ENCODE results near the gene UQCR10. TPM values are rescaled to one million over a fixed set of nuclear protein-coding genes. Genes with fewer than 3 reads are reported as not detected.

The UQCR10 gene
- total and polyA plus RNA-seq, 9 of the 15 experiments (the other 6 are each of a cell fraction or from before 2014, with no cell fraction given) = 128 to 903 (median 163) TPM

DNA sequence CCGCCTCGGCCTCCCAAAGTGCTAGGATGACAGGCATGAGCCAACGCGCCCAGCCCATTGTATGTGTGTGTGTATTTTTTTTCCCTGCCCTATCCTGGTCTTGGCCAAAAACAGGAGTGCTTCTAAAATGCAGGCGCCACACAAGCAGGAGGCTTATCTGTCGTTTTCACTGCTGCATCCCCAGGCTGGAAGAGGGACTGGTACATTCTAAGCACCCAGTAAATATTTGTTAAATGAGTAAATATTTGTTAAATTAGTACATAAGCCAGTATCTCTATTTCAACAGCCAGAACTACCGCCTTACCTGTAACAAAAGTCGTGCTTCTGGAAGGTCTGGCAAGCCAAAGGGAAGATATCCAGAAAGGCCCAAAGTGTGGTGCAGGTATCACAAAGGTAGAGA is 46.0 kb downstream of the UQCR10 start:
- no peaks in the 10 kb centered on the region for H3K9me3 ChIP-seq (replicated peaks; ENCODE audit: control insufficient read depth, insufficient read depth, low read depth, low read length)
- no peaks in the 10 kb centered on the region; the same call in 1 of the 2 replicates for H4K20me1 ChIP-seq (replicated peaks; ENCODE audit: control insufficient read depth, insufficient read depth, low read length)
- no peak overlapping the region for H3K4me2 ChIP-seq (ENCODE audit: insufficient read depth, low read length)
- ATAC-seq (no peak), FAIRE-seq (no peak), DNase-seq (ENCODE audit: extremely low read depth in 1 of 4, low spot score in 3 of 4) (no peak)
- POLR2A ChIA-PET = interaction anchor here (0.6 kb wide), 1 partner anchor 29 kb away, joined by 3 read pairs; no protein-coding TSS in a partner anchor
- H3K36me3 ChIP-seq (ENCODE audit: control insufficient read depth, insufficient read depth, low read length) = peaks cover 75% of the 10 kb centered on the region; the same call in 2 of the 3 replicates
- in situ Hi-C loops (cut with MboI) (loop anchor here (10.0 kb wide), 1 partner anchor 192 kb away; no protein-coding TSS in a partner anchor), intact Hi-C loops (cut with micrococcal nuclease) (no loop called here)
- BruUV-seq (replicated peaks) = no TSS peak
- no peak overlapping the region for H3K9ac ChIP-seq (ENCODE audit: insufficient read depth in 1 of 2, low read depth in 2 of 2, low read length in 2 of 2)
- CTCF ChIA-PET (ENCODE audit: low intra/inter-chr PET ratio) = no interaction called here
- no peaks in the 10 kb centered on the region for H3K4me1 ChIP-seq (replicated peaks in 1 of 2; ENCODE audit: control insufficient read depth in 2 of 2, insufficient read depth in 2 of 2, low read length in 2 of 2)
- WGBS (ENCODE audit: insufficient coverage, low coverage, missing lambda C conversion rate) = 80% methylated on average over 7 of the region's 8 CpGs
- no peak overlapping the region for H3K4me3 ChIP-seq
- H3K27me3 ChIP-seq (ENCODE audit: control insufficient read depth in 2 of 2, insufficient read depth in 2 of 2, low read length in 2 of 2) = no peaks in the 10 kb centered on the region
- no peak overlapping the region for H3K27ac ChIP-seq (ENCODE audit: extremely low read depth, low read depth, low read length)
- no peak for TF ChIP-seq ESRRB (CRISPR knock-in tag; IDR thresholded peaks at IDR 0.05; ENCODE audit: borderline replicate concordance)
- TF ChIP-seq RBM22 (IDR thresholded peaks at IDR 0.05; ENCODE audit: low read depth, low read length, poor library complexity, severe bottlenecking) = no peak
- TF ChIP-seq, protein P1, sequence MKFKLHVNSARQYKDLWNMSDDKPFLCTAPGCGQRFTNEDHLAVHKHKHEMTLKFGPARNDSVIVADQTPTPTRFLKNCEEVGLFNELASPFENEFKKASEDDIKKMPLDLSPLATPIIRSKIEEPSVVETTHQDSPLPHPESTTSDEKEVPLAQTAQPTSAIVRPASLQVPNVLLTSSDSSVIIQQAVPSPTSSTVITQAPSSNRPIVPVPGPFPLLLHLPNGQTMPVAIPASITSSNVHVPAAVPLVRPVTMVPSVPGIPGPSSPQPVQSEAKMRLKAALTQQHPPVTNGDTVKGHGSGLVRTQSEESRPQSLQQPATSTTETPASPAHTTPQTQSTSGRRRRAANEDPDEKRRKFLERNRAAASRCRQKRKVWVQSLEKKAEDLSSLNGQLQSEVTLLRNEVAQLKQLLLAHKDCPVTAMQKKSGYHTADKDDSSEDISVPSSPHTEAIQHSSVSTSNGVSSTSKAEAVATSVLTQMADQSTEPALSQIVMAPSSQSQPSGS (CRISPR knock-in tag; IDR thresholded peaks at IDR 0.05) = no peak
- no peak for TF ChIP-seq SREBF2 (CRISPR knock-in tag; IDR thresholded peaks at IDR 0.05)
- peaks cover 4% of the 10 kb centered on the region for H3K9me1 ChIP-seq (ENCODE audit: control insufficient read depth, insufficient read depth, low read length)
- no peaks in the 10 kb centered on the region for H3K79me2 ChIP-seq (ENCODE audit: control insufficient read depth, insufficient read depth, low read length)
- no peak overlapping the region for H2AFZ ChIP-seq (ENCODE audit: low read depth, low read length)
